SW 1271 (cell line): ENCODE measurements around the gene ANKRD6.

Experiments
- DNase-seq, 2 experiments: peaks; one replicate each; lab custom pipeline; 2025; lab: John Stamatoyannopoulos, UW

ANKRD6 gene

GRCh38 chr6:89413006-89413400 is 19.9 kb upstream of the ANKRD6 start:
- DNase-seq, result no peak

DNA sequence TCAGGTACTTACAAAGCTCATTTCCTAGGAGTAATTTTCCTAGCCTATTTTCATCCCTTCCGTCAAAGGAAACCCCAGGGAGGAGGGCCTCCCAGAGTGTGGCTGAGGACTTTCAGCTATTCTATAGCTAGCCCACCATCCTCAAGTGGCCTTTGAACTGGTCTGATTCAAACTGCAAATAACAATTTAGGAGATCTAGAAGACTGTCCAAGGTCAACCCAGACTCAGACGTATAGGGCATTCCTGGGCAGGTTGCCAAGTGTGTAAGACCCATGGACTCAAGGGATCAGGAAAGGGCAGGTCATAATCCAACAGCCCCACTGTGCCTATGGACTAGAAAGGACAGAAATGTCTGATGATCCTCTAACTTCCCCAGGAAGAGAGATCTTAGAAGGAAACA is 18.7 kb upstream of the ANKRD6 start:
- no peak for DNase-seq

- DNase-seq, result no peak
Observed at GRCh38 chr6:89415185-89415584, 17.8 kb upstream of the ANKRD6 start.

DNA sequence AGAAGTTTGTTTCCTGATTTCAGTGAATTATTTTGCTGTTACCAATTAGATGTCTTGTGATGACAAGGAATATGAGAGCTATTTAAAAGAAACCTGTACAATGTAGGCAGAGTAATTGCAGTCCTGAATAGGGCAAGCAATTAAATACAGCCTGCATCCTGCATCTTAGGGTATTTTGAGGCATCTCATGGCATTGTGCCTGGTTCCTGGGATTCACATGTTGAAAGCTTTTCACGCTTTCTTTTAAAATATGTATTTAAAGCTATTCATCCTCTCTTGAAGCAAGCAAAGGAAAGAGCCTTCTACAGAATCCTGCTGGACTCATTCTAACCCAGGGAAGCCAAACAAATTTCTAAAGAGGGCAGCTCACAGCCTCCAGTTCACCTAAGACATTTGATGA is 16.2 kb upstream of the ANKRD6 start:
- DNase-seq, result no peak

- DNase-seq, result no peak
Observed at GRCh38 chr6:89430201-89430962, 2.6 kb upstream of the ANKRD6 start.

- no peak for DNase-seq
Observed at GRCh38 chr6:89433252-89434149, 549 bp downstream of the ANKRD6 start.

- DNase-seq, result no peak
Observed at GRCh38 chr6:89434150-89434499, 1.2 kb downstream of the ANKRD6 start.

DNA sequence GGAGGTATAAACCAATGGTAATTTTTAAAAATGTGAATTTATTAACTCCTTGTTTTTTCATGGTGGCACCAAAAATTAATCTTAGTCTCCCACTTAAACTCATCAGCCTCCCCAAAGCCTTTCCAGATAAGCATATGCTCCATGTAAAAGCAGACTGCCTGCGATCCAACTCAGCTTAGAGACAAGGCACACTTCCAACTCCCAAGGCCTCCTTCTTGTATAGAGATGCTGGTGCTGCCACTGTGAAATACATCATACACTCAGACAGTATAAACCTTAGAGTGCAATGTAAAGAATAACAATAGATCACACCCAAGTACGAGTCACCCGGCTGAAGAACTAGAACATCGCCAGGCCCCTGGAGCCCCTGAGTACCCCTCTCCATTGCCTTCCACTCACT is 2.0 kb downstream of the ANKRD6 start:
- no peak for DNase-seq

DNA sequence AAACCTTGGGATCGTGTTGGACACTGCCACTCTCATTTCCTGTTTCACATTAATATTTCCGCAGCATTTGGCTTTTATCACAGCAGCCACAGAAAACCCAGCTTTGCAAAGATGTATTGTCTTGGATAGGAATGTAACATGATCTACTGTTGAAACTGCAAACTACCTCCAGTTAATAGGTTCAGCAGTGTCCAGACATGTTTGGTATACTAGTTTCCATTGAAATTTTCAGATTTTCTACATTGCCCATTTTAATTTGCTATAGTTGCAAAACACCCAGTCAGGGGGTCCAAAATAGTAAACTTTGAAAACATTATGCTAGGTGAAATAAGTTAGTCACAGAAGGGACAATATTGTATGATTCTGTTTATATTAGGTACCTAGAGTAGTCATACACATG is 3.3 kb downstream of the ANKRD6 start:
- no peak for DNase-seq

GRCh38 chr6:89438248-89438647 is 5.3 kb downstream of the ANKRD6 start:
- DNase-seq, result no peak

- DNase-seq, result no peak
Observed at GRCh38 chr6:89439014-89439413, 6.1 kb downstream of the ANKRD6 start.

DNA sequence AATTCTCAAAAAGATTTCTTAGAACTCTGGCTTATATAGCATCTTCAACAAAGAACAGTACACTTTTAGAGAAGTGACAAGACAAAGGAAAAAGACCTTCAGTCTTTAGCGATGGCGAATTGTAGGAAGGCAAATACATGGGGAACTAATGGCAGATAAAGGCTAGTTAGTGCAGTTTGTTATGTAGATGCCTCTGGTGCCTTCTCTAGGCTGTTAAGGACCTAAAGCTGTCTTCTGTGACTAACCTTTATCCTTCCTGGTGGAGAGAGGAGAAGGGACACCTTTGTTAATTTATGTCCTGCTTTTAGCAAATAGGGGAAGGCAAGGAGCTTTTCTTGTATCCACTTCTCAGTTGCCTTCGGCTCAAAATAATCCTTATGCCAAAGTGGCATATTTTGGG is 7.2 kb downstream of the ANKRD6 start:
- DNase-seq, result no peak

- no peak for DNase-seq
Observed at GRCh38 chr6:89443658-89444057, 10.7 kb downstream of the ANKRD6 start.

- no peak for DNase-seq
Observed at GRCh38 chr6:89449193-89449592, 16.2 kb downstream of the ANKRD6 start.

GRCh38 chr6:89452281-89452680 is 19.3 kb downstream of the ANKRD6 start:
- no peak for DNase-seq

DNA sequence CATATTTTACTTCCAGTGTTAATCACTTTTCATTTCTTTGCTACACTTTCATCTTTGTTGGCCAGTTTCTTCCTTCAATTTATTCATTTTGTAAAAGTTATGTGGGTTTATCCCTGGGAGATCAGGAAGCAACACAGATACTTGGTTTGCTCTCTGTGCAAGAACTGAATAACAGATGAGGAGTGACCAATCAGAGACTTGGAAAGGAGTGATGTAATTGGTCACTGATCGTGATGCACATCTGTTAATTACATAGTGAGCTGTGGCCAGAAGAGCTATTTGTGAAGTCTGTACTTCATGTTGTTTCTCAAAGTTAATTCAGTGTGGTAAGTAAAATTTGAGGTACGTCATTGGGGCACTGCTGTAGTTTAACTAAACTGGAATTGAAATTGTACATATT is 21.3 kb downstream of the ANKRD6 start:
- DNase-seq, result no peak

GRCh38 chr6:89458704-89459103 is 25.8 kb downstream of the ANKRD6 start:
- DNase-seq, result no peak

DNA sequence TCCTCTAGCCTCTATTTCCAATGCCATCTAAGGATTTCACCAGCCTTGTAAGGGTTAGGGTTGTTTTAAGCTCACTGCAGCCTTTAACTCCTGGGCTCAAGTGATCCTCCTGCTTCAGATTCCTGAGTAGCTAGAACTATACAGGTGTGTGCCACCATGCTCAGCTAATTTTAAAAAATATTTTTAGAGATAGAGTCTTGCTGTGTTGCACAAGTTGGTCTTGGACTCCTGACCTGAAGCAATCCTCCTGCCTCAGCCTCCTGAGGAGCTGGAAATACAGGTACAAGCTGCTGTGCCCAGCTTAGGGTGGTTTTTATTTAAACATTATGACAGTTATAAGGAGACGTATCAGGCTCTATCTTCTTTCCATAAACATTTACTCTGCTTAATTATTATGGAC is 26.5 kb downstream of the ANKRD6 start:
- DNase-seq, result no peak

DNA sequence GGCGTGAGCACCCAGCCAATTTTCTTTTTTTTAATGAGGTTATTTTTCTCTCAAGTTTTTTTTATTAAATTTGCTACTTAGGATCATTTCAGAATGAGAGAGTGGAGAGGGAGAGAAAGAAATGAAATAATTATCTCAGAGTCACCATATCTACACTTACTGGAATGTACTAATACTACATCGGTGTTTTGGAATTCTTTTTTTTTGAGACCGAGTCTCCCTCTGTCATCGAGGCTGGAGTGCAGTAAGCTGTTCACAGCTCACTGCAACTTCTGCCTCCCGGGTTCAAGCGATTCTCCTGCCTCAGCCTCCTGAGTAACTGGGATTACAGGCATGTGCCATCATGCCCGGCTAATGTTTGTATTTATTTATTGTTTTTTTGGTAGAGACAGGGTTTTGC is 27.8 kb downstream of the ANKRD6 start:
- DNase-seq, result no peak

GRCh38 chr6:89462503-89462902 is 29.6 kb downstream of the ANKRD6 start:
- no peak for DNase-seq

- no peak for DNase-seq
Observed at GRCh38 chr6:89464295-89464694, 31.3 kb downstream of the ANKRD6 start.

- no peak for DNase-seq
Observed at GRCh38 chr6:89467437-89467836, 34.5 kb downstream of the ANKRD6 start.

- no peak for DNase-seq
Observed at GRCh38 chr6:89468998-89469397, 36.0 kb downstream of the ANKRD6 start.
